ENCODE results near the gene FBLN1.

Gene FBLN1

DNA sequence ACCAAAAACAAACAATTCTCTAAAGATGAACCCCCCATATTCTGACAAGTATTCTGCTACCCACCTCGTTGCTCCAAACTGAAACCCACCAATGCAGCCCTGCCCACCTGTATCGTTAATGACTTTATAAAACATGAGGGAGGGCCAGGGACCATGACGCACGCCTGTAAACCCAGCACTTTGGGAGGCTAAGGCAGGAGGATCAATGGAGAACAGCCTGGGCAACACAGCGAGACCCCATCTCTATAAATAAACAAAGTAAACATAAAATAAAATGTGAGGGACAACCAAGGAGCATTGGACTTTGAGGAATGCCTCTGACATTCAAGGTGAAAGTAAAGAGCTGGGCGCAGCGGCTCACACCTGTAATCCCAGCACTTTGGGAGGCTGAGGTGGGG is 129.2 kb downstream of the FBLN1 start:
- TF ChIP-seq INSM2 (tag by site-specific recombination; IDR thresholded peaks at IDR 0.05) (no peak), ZFP69B (tag by site-specific recombination; IDR thresholded peaks at IDR 0.05) (no peak), ZNF785 (tag by site-specific recombination; IDR thresholded peaks at IDR 0.05) (no peak), ZBTB10 (tag by site-specific recombination; IDR thresholded peaks at IDR 0.05) (no peak), GLI4 (tag by site-specific recombination; IDR thresholded peaks at IDR 0.05) (no peak), ZNF248 (tag by site-specific recombination; IDR thresholded peaks at IDR 0.05) (no peak), ZBTB8A (tag by site-specific recombination; IDR thresholded peaks at IDR 0.05) (no peak), BCL11A (tag by site-specific recombination; IDR thresholded peaks at IDR 0.05; ENCODE audit: low read depth) (no peak), ZNF223 (tag by site-specific recombination; IDR thresholded peaks at IDR 0.05) (no peak), ZSCAN30 (tag by site-specific recombination; IDR thresholded peaks at IDR 0.05) (no peak), ZBTB48 (tag by site-specific recombination; IDR thresholded peaks at IDR 0.05) (no peak)
- no peak overlapping the region for H3K4me3 ChIP-seq (ENCODE audit: low read depth, low read length)
- no peaks in the 10 kb centered on the region for H3K36me3 ChIP-seq (ENCODE audit: control insufficient read depth in 2 of 2, insufficient read depth in 1 of 2, low read length in 2 of 2)
- H3K27ac ChIP-seq (ENCODE audit: extremely low read depth, low read depth, low read length) = no peak overlapping the region
- H3K9me3 ChIP-seq (ENCODE audit: control insufficient read depth, insufficient read depth, low read depth, low read length) = no peaks in the 10 kb centered on the region
- POLR2A ChIA-PET = no interaction called here
- CTCF ChIA-PET = no interaction called here
- no peaks in the 10 kb centered on the region for H3K4me1 ChIP-seq (ENCODE audit: control insufficient read depth, insufficient read depth, low read length)

DNA sequence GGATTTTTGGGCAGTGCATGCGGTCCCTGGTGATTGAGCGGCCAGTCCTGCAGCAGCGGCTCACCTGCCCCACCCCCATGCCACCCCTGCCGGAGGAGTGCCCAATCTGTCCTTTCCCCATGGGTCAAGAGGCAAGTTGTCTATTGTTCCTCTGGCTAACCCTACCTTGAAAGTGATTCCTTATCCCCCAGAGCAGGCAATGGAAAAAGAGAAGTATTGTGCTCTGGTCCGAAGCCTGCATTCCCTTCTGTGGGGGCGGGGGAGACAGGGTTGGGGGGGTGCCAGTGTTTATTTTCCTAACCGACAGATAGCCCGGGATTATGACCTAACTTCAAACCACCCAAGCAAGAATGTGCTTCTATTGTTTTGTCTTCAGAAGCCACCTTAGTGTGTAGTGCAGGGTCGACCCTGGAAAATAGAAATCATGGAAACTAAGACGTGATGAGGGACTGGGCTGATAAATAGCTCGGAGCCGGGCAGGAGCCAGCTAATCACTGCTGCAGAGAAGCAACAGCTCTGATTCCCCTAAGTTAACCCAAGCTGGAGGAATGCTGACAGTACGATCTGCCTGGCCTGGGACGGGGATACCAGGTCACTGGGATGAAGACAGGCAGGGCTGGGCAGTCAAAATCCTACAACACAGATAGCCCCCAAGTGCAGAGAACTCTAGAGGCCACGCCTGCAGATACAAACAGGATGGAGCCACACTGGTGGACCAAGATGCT is 130.3 kb downstream of the FBLN1 start:
- Histone ChIP-seq H3K4me1 (ENCODE audit: control insufficient read depth, insufficient read depth, low read length) (no peaks in the 10 kb centered on the region), H3K4me3 (ENCODE audit: low read depth, low read length) (no peak overlapping the region; the same call in 1 of the 2 replicates), H3K27ac (ENCODE audit: extremely low read depth, low read depth, low read length) (no peak overlapping the region), H3K36me3 (ENCODE audit: control insufficient read depth in 2 of 2, insufficient read depth in 1 of 2, low read length in 2 of 2) (no peaks in the 10 kb centered on the region), H3K9me3 (ENCODE audit: control insufficient read depth, insufficient read depth, low read depth, low read length) (no peaks in the 10 kb centered on the region)
- CTCF ChIA-PET = interaction anchor here (0.6 to 1.0 kb wide), 4 partner anchors 12 to 1019 kb away, joined by 3 to 4 read pairs (median 3); no protein-coding TSS in a partner anchor
- POLR2A ChIA-PET = no interaction called here
- TF ChIP-seq ZFHX2 (tag by site-specific recombination; conservative IDR thresholded peaks at IDR 0.05) (peak; percentile 35; the same call in 1 of the 2 replicates), GLI4 (tag by site-specific recombination; IDR thresholded peaks at IDR 0.05) (no peak), ZNF623 (tag by site-specific recombination; IDR thresholded peaks at IDR 0.05) (no peak), EGR2 (tag by site-specific recombination; IDR thresholded peaks at IDR 0.05; ENCODE audit: low read depth) (peak; percentile 19; the same call in 1 of the 2 replicates), HOXD13 (CRISPR knock-in tag; IDR thresholded peaks at IDR 0.05; ENCODE audit: borderline replicate concordance) (no peak), ZNF211 (tag by site-specific recombination; IDR thresholded peaks at IDR 0.05; ENCODE audit: low read depth) (no peak), ZNF658 (tag by site-specific recombination; IDR thresholded peaks at IDR 0.05) (no peak), ZNF48 (tag by site-specific recombination; IDR thresholded peaks at IDR 0.05) (no peak)

DNA sequence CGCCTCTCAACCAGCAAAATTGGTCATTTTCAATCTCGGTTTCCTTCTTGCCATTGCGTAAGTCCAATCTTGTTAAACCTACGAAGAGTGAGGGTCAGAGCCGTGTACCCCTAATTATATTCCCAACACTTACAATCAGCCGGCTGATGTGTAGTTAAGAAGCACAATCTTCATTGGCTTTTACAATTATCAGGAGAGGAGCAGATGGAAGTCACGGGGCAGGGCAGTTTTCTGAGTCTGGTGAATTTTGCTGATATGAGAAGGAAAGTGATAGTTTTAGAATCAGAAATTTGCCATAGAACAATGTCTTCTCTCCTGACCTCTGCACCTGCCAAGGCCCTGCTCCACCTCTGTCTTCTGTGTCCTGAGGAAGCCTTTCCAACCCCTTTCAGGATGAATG is 134.0 kb downstream of the FBLN1 start:
- H3K27ac ChIP-seq (ENCODE audit: extremely low read depth, low read depth, low read length) = no peak overlapping the region
- no peak overlapping the region for H3K4me3 ChIP-seq (ENCODE audit: low read depth, low read length)
- H3K9me3 ChIP-seq (ENCODE audit: control insufficient read depth, insufficient read depth, low read depth, low read length) = no peaks in the 10 kb centered on the region
- no peaks in the 10 kb centered on the region for H3K36me3 ChIP-seq (ENCODE audit: control insufficient read depth in 2 of 2, insufficient read depth in 1 of 2, low read length in 2 of 2)
- CTCF ChIA-PET = interaction anchor here (0.6 to 0.8 kb wide), 2 partner anchors 60 to 370 kb away, joined by 3 to 4 read pairs; no protein-coding TSS in a partner anchor
- POLR2A ChIA-PET = no interaction called here
- H3K4me1 ChIP-seq (ENCODE audit: control insufficient read depth, insufficient read depth, low read length) = no peaks in the 10 kb centered on the region
- no peak for TF ChIP-seq ZNF324 (tag by site-specific recombination; IDR thresholded peaks at IDR 0.05)
- TF ChIP-seq SP2 (tag by site-specific recombination; IDR thresholded peaks at IDR 0.05) = no peak
- TF ChIP-seq INSM2 (tag by site-specific recombination; IDR thresholded peaks at IDR 0.05) = no peak
- TF ChIP-seq ZNF664 (tag by site-specific recombination; IDR thresholded peaks at IDR 0.05) = no peak
- no peak for TF ChIP-seq OSR2 (tag by site-specific recombination; IDR thresholded peaks at IDR 0.05)
- TF ChIP-seq ZNF624 (tag by site-specific recombination; IDR thresholded peaks at IDR 0.05) = no peak
- TF ChIP-seq ZNF701 (tag by site-specific recombination; IDR thresholded peaks at IDR 0.05) = no peak
- no peak for TF ChIP-seq ZNF791 (tag by site-specific recombination; IDR thresholded peaks at IDR 0.05)
- no peak for TF ChIP-seq ZNF133 (tag by site-specific recombination; IDR thresholded peaks at IDR 0.05)
- no peak for TF ChIP-seq ZNF529 (tag by site-specific recombination; IDR thresholded peaks at IDR 0.05; ENCODE audit: insufficient replicate concordance)
- no peak for TF ChIP-seq ZBTB8A (tag by site-specific recombination; IDR thresholded peaks at IDR 0.05)

Measured in HEK293 (cell line).